DMS153 (cell line): ENCODE results near the gene MR1.

ENCODE experiments used
- DNase-seq: peaks from one replicate; lab custom pipeline; 2025; lab: John Stamatoyannopoulos, UW

MR1 gene

DNA sequence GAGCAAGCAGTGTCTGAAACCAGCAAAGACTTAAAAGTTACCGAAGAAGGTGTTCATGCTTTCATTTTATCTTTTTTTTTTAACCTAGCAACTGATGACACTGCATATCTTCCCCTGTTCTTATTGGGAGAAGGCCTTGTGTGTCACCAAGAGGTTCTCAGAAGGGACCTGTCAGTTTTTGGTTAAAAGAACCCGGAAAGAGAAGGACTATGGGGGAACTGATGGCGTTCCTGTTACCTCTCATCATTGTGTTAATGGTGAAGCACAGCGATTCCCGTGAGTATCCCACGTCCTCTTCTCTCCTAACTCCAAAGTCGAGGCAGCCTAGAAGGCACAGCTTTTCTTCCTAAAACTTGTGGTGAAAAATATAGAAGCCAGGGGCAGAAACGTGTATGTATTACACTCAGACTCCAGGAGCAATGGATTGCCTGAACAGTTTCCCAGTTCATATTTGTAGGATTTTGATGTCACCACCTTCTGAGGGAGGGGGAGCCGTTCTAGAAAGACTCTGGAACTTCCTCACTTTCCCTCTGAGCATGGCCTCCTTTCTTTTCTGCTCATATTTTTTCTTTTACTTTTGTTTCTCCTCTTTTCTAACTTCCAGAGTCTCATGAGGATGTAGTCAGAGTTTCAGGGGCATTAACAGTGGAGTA lies at the start of gene MR1:
Gene MR1 (plus strand): TSS at position 185 of the 653 bp plus-strand sequence. CDS start 25 bp downstream, at position 210.
- DNase-seq, result peak; percentile 82

DNA sequence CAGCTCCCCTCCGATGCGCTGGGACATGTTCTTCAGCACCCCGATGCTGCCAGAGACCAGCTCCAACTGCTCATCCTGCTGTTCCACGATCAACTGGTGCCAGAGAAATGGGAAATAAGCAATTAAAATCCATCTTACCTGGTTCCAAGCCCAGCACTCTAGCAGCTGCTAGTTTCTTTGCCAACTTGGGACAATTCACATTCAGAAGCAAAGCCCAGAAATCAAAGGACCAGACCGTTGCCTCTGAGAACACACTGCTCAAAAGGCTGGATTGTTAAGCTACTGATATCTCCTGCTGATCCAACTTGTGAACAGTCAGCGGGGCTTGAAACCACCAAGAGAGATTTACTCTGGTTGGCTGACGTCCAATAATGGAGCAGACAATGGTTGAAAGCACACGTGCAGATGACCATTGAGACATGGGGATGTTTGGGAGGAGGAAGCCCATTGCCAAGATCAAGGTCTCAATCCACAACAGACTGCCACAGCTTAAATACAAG lies 45.5 kb upstream of the MR1 start:
- peak; percentile 32 for DNase-seq

DNA sequence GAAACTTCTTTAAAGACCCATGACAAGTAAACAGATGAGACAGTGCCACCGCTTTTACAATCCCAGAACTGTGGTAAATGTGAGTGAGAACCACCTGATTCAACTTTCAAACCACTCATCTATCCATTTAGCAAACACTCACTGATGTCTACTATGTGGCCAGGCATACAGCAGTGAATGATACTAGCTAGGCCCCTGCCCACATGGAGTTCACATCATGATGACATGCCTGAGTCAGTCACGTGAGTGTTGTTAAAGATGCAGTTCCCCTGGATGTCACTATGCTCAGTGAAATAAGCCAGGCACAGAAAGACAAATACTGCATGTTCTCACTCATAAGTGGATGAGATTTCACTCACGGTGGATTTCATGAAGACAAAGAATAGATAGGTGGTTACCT lies 39.5 kb upstream of the MR1 start:
- DNase-seq, result no peak

DNA sequence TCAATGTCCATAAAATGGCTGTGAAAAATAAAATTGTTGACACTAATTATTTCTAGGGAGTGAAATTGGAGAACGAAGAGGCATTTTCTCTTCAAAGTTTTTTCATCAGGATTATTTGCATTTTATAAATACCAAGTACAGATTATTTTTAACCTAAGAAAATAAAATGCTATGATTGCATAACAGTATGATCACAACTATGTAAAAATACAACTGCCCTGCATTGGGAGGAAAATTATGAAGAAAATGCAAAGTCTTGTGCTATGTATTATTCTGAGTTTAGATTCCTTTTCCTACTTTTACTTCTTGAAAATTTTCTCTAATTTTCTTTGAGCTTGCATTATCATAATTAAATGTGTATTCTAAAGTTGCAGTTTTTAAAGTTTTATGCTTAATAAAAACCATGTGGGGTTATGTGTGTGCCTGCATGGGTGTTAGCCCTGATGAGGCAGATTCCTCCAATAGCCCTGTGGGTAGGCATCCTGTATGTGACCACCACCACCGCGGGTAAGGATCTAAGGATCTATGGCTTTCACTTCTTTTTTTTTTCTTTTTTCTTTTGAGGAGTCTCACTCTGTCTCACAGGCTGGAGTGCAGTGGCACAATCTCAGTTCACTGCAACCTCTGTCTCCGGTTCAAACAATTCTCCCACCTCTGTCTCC lies 35.8 kb upstream of the MR1 start:
- DNase-seq, result no peak

DNA sequence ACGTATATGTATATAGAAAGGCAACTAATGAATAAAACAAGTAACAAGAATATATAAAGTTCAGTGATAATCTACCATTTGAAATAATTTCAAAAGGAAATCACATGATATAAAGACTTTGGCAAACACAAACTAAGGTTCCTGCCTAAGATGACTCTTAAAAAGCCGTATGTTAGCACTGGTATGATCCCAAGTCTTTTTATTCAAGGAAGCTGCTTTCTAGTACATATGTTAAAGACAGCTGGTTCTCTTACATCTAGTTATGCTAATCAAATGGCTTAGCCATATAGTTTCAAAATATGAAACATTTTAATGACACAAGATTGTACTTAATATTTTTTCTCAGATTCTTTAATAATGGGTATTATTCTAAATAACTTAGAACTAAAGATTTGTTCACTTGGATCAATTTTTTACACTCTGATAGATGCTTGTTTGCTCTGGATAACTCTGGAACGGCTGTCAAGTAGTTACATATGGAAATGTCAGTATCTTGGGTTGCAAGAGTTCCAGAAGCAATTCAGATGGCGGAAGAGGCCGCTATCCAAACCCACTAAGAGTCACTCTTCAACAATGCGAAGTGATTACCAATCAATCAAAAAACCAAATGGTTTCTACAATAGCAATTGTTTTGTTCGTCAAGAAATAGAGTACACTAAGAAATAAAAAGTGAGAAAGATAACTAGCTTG lies 32.5 kb upstream of the MR1 start:
- DNase-seq, result no peak

DNA sequence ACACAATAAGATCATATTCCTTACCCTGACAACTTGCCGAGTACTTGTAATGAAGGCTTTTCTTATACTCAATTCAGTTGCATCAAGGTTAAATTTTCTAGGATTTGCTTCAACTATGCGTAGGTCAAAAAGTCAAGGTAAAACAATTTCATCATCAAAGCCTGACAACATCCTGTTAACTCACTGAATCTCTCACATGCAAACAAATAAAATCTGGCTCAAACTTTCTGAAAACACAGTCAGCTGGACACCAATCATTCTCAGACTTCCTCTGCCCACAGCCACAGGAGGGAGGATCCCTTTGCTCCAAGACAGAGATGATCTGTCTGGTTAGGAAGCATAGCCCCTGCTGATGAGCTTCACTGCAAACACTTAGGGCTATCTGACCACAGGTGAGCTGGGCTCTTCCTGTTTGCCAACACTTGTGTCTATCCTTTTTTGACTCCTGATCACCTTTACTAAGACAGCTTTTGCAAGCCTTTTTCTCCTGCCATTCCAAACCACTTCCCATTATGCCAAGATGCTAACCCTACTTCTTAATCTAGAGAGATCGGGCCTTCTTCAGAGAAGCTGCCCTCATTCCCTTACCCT lies 31.1 kb upstream of the MR1 start:
- no peak for DNase-seq

DNA sequence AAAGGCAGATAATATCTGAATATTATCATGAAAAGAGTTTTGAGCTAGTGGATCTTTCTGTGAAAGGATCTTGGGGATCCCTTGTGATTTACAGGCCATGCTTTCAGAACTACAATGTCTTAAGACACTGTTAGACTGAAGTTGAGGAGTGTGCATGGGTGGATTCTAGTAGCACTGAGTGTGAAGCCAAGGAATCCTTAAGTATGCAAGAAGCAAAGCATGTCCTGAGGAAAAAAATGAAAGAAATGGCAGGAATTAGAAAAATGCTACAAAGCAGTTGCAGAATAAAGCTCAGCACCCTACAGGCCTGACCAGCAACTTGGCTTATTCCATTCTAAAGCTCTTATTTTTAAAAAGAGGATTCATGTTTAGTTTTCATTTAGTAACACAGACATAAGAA lies 23.0 kb upstream of the MR1 start:
- no peak for DNase-seq

DNA sequence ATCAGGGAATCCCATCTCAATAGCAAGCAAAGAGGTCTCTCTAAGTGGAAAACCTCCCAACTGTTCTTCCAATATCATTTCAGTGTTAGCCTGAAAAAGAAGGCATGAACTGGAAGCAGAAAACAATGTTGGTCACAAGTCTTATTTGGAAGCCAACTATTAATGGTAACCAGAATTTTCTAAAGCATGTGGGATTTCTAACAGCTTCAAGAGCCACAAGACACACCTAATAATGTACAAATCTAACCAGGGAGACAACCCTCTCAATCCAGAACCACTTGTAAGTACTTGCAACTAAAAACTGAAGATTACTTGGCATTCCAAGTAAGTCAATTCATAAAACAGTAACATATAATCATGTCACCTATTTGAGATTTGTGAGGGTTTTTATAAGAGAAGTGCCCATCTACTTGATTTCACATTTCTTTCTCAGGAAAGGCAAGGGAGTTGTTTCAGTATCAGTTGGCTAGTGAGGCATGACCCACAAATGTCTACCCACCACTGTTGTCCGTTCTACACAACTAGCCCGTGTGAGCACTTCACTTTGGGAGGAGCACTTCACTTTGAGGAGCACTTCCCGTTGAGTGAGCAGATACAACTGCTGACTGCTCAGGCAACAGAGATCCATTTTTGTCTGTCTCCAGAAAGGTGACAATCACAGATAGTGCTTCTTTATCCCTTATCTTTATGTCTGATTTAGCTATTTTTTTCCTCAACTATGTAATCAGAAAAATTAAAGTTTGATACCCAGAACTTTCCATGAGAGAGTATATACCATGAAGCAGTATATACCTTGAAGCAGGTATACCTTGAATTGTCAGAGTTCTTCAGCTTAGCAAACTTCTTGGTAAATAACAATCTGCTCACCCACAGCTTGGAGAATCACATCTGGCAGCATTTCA lies 22.2 kb upstream of the MR1 start:
- no peak for DNase-seq

DNA sequence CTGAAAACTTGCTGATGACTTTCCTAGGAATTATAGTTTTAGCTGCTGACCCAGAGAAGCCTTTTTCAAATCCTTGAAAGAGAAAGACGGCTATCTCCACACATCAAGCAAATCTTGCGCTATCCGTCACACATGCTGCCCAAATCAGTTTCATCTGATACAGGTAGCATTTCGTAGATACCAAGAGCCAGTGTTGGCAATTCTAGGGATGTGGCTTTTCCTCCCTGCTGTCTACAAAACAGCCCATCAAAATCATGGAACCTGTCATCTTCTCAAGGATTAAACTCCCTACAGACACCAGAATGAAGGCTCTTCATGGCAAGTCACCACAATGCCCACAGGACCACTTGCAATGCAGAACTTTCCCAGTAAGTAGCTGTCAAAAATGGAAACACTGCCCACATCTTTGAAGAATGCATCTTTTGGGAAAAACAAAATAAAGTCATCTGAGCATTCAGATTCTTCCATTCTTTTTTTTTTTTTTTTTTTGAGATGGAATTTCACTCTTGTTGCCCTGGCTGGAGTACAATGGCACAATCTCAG lies 21.5 kb upstream of the MR1 start:
- no peak for DNase-seq

DNA sequence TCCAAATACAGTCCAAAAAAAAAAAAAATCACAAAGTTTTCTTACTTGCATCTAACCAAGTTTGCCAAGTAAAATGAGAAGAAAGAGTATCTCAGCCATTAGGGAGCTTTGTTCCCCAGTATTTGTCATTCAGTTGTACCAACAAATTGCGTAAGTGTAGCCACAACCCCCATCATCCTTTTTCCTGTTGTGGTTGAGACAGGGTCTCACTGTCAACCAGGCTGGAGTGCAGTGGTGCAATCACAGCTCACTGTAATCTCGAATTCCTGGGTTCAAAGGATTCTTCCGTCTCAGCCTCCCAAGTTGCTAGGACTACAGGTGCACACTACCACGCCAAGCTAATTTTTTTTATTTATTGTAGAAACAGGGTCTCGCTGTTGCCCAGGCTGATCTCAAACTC lies 20.6 kb upstream of the MR1 start:
- no peak for DNase-seq

DNA sequence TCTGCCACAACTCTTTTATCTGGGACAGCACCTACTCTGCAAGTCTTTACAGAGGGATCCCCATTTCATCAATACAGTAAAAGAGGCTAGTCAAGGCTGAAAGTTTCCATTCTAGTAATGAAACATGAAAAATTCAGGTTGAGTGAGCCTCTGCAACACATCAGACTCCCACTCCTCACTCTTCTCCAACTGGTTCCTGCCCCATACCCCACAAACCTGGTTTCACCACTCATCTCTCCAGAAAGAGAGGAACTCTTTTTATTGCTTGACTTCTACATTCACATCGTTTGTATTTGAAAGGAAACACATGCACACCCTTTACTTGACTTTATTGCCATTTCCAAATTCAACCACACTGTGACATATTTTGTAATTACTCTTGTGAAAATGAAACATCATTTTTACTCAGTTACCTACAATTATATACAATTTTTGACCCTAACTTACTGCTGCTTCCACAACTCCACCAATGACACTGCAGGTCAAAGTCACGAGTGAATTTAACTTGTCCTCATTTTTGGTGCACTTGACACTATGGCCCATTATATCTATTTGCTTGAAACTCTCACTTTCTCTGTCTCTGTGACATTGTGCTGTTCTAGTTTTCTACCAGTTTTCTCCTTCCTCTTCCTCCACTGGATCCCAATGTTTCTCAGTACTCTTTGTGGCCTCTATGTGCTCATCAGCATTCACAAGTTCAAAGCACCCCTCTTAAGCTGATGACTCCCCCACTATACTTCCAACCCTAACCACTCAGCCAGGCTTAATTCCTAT lies 19.1 kb upstream of the MR1 start:
- no peak for DNase-seq

DNA sequence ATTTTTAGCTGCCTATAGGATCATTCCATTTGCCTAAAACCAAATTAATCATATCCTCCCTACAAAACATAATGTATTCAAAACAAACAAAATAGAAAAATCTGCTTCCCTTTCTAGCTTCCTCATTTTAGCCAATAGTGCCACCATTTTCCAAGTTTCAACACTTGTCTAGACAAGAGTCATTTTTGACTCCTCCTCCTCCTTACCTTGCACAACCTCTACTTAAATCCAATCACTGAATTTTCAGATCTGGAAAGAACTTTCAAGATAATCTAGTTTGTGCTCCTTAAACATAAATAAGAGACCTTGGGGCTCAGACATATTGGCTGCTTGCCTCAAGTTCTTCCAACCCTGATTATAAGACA lies 18.6 kb upstream of the MR1 start:
- no peak for DNase-seq

DNA sequence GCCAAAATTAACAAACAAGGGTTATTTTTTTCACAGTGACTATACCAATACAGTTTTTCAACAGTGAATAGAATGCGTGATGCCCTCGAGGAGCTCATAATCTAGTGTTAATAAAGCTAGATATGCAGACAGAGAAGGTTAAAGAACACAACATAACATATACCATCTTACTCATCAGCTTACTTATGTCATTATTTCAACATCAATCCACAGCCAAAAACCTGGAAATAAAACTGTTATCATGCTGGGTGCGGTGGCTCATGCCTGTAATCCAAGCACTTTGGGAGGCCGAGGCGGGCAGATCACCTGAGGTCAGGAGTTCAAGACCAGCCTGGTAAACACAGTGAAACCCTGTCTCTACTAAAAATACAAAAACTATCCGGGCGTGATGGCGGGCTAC lies 17.2 kb upstream of the MR1 start:
- DNase-seq, result no peak

DNA sequence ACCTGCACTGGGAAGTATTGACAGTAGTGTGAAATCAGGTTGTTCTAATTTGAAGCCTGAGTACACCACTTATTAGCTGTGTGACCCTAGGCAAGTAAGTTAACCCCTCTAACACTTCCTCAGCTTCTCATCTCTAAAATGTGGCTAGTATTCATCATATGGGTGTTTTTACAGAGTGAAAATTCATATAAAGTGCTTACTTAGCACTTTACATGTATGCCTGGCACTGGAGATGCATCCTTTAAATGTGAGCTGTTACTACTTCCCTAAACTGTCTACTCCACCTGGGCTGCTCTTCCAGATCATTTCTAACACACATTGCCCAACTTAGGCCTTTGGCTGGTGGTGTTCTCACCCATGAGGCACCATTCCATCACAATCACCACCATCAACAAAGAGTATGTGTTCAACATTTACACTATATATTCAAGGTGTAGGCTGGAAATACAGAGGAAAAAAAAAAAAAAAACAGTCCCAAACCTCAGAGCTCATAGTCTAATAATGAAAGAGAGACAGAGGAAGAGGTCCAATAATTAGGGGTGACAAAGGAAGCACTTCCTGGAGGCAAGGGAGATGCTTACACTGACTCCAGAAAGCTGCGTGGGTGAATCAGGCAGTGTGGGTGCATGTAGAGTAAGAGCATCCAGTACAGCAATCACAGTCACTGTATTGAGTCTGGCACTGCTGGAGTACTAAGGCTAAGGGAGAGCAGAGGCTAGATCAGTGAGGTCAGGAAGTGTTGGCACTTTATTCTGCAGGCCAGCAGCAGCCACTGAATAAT lies 14.7 kb upstream of the MR1 start:
- DNase-seq, result no peak

DNA sequence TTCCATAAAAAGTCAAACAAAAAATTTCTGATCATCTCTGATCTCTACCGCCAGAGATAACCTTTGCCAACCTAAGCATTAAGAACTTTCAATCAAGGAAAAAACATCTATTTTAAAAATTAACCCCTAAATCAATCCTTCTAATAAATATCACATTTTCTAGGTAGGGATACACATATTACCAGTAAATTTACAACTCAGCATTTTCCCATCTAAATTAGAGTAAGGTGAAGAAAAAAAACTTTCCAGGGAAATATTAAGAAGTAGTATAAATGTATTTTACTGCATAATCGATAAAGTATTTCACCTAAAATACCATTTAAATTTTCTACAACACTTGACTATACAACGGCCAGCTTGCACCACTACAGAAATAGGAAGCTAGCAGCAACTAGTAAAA lies 12.6 kb upstream of the MR1 start:
- DNase-seq, result no peak

DNA sequence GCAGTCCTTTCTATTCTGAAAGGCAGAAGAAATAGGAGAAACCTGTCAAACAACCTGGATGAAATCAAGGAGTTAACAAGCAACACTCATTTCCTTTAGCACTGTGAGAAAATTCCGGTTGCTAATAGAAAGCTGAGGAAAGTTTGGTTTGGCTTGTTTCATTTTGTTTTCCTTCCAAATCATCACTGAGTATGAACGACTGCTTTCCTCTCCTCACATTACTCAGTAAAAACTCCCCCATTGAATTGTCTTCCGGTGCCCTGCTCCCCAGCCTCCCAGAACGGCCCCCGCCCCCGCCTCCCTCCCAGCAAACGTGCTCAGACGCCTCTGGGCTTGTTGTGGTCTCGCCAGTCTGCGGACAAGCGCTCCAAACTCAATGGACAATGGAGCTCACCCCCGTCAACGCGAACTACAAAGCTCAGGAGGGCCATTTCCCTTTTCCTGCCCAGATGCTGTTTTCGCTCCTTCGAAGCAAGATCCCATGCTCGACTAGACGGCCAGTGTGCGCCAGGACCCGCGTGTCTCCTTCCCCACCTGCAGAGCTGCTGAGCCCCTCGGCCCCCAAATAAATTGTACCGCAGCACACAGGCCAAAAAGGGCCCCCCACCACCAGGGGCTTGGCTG lies 11.9 kb upstream of the MR1 start:
- peak; percentile 33 for DNase-seq

DNA sequence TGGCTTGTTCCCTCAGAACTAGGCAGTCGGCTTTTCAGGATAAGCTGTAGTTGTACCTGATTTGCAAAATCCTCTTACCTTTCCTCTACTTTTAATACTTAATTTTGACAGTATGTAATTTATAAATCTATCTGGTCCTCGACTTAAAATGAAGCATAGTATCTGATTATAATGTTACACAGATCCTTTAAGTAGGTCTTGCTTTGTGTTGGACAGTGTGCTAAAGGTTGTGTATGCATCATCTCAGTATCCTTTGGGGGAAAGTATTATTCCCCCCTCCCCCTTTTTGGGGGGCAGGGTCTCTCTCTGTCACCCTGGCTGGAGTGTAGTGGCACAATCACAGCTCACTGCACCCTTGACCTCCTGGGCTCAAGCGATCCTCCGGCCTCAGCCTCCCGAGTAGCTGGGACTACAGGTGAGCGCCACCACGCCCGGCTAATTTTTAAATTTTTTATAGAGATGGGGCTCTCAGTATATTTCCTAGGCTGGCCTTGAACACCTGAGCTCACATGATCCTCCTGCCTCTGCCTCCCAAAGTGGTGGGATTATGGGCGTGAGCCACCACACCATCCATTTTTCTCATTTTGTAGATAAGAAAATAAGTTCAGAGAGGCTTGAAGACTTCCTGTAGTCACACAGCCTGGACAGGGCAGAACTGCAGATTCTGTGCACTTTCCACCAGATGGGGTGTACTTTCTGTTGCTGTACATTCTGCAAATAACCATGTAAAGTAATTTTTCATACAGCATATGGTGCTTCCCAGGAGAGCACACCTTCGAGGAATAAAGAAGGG lies 10.3 kb upstream of the MR1 start:
- no peak for DNase-seq

DNA sequence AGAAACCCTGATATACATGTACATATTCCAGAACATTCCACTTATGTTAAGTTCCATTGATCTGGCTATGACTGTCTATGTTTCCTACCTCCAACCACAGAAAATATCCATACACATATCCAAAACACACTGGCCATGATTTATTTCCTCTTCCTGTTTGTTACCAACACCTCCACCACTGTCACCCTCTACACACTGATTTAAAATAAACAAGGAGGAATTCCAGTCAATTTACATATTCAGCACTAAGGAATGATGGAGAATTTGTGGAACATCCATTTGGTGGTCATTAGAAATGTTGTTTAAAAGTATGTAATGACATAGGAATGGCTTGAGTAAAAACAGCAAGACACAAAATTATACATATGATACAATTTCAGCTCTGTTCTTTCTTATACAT lies 5.6 kb upstream of the MR1 start:
- DNase-seq, result no peak

DNA sequence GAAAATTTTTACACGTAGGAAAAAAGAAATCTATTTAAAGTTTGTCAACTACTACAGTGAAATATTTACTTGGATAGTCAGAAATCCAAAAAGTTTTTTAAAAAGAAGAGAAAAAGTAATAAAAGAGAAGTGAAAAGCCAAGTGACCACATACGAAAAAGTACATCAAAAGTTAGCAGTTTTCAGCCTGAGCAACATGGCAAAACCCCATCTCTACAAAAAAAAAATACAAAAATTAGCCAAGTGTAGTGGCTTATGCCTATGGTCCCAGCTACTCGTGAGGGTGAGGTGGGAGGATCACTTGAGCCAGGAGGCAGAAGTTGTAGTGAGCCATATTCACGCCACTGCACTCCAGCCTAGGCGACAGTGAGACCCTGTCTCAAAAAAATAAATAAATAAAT lies 5.2 kb upstream of the MR1 start:
- no peak for DNase-seq
